A673 (cell line): ENCODE measurements around the gene EPSTI1.

ENCODE experiments used
- EZH2 ChIP-seq: fragments of 200-600 bp; sonication (generic); IDR thresholded peaks from 2 replicates; pipeline ENCODE4 v1.6.1; 2017; ENCODE audit warnings: borderline replicate concordance, low read depth, mild to moderate bottlenecking, mixed read lengths, antibody characterized with exemption, low read length; ENCODE audit not compliant: poor library complexity, severe bottlenecking
- TF ChIP-seq, protein P1 (sequence below): fragments of 300-800, 200-600 bp; sonication (generic); conservative IDR thresholded peaks from 2 replicates; pipeline ENCODE4 v1.5.1; 2017; ENCODE audit warnings: low read depth, mild to moderate bottlenecking, antibody characterized with exemption, low read length, moderate library complexity, mixed read lengths

DNA sequence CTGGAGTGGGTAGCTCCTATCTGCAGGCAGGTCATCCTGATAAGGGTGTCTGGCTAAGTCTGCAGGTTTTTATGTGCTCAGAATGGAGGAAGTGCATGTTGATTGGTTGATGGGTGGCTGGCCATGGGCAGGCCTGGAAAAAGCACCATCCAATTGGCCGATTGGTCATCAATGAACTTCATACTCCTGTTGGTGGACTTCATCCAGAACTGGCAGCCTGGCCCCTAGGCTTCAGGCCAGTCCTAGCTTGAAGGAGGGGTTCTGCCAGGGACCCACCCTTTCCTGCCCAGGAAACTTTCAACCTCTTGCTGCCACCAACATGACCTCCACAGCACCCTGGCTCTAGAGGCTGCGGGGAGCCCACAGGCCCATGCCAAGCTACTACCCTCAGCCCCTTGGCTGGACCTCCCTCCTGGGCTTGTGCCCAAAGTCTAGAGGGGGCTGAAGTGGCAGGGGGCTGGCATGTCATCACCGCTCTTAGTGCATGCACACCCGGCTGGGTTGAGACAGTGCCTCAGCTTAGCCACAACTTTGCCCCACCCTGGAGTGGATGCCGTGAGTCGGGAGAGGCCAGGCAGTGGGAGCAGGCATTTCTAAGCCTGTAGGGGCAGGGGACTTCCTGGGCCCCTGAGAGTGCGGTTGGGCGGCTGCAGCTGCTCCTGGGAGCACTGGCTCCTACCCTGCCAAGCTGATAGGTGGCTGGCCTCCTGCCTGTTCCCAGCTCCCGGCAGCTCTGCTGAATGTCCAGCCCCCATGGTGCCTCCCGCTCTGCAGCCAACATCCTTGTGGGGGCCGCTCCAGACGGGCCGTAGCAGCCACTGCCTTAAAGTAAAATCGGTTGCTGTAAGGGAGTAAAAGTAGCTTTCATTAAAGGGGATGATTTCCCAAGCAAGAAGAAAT lies 44.6 kb upstream of the EPSTI1 start:
- TF ChIP-seq, protein P1, sequence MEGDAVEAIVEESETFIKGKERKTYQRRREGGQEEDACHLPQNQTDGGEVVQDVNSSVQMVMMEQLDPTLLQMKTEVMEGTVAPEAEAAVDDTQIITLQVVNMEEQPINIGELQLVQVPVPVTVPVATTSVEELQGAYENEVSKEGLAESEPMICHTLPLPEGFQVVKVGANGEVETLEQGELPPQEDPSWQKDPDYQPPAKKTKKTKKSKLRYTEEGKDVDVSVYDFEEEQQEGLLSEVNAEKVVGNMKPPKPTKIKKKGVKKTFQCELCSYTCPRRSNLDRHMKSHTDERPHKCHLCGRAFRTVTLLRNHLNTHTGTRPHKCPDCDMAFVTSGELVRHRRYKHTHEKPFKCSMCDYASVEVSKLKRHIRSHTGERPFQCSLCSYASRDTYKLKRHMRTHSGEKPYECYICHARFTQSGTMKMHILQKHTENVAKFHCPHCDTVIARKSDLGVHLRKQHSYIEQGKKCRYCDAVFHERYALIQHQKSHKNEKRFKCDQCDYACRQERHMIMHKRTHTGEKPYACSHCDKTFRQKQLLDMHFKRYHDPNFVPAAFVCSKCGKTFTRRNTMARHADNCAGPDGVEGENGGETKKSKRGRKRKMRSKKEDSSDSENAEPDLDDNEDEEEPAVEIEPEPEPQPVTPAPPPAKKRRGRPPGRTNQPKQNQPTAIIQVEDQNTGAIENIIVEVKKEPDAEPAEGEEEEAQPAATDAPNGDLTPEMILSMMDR, result no peak
- no peak for TF ChIP-seq EZH2
